CD4-positive, alpha-beta T cell treated with Interleukin-12 subunit alpha and Interleukin-12 subunit beta, for 1 hour (primary cell): Measurements from ENCODE around the gene PCSK4.

Experiments
- DNase-seq: peaks from one replicate; pipeline ENCODE4 v3.0.0-alpha.2; 2020

PCSK4 gene

GRCh38 chr19:1435378-1435989 is 54.7 kb downstream of the PCSK4 start:
- no peak for DNase-seq

- no peak for DNase-seq
Observed at GRCh38 chr19:1434577-1435060, 55.5 kb downstream of the PCSK4 start.

DNA sequence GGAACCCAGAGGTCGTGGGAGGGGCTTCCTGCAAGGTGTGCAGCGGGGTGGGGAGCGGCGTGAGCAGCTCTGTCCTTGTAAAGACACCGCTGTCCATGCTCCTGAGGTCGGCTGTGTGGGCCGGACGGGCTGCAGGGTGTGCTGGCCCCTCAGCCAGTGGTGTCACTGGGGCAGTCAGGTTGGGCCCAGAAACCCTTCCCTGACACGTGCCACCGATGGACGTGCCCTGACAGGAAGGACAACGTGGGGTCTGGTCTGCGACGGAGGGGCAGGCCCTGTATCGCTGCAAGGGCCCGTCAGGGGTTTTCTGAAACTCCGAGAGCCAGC is 56.1 kb downstream of the PCSK4 start:
- DNase-seq: no peak

DNA sequence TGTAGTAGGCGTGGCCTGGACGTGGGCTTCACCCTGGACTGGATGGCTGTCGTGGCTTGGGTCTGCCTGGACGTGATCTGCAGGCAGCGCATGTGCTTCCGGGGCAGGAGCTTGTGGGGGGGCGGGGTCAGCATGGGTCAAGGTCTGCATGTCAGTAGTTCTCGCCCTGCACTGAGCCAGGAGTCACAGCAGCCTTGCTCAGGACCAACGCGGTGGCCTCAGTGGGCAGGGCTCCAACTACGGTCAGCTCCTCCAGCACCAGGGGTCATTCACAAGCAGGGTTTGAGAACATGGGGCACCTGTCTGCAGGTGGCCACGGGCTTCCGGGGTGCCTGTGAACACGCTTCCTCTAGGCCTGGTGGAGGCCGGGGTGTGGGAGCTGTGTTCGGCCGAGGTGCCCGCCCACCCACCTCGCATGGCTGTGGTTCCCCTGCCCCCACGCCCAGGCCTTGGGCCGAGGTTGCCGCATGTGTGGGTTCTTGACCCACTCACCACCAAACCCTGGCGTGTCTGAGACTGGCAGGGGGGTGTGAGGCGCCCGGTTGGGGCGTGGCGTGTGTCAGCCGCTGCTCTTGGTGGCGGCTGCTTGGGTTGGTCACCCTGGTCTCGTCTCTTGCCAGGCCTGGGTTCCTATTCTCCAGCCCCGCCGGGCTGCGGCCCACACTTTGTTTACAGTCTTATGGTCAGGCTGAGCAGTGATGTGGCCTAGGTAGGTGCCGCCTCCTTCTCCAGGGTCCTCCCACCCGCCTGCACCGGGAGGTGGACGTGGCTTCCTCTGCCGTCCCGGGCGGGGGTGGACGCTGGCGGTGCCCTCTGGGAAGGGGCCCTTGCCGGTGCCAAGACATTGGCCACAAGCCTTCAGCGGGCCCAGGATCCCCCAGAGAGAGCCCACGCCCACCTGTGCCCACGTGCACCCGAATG is 56.8 kb downstream of the PCSK4 start:
- DNase-seq: no peak

DNA sequence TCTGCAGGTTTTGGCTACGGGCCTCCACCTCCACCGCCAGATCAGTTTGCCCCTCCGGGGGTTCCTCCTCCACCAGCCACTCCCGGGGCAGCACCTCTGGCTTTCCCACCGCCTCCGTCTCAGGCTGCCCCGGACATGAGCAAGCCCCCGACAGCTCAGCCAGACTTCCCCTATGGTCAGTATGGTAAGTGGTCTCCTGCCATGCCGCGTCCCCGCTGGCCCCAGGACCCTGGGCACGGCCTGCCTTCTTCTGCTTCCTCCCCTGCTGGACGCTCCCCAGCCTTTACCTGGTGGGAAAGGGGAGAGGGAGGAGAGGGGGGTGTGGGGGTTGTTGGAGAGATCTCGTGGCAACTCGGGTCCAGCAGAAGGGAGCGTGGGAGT is 57.7 kb downstream of the PCSK4 start:
- no peak for DNase-seq

GRCh38 chr19:1431759-1432506 is 58.2 kb downstream of the PCSK4 start:
- no peak for DNase-seq
